Measurements from ENCODE around the gene SLC51A. TPM values are rescaled to one million over a fixed set of nuclear protein-coding genes. Genes with fewer than 3 reads are reported as not detected.

Gene SLC51A
- total RNA-seq, 1 donor = not detected

GRCh38 chr3:196222876-196223595 is 6.7 kb downstream of the SLC51A start:
- Histone ChIP-seq H4K20me1 (ENCODE audit: insufficient read depth, low read length) (no peaks in the 10 kb centered on the region), H3K4me1 (ENCODE audit: insufficient read depth, low read length) (peaks cover 15% of the 10 kb centered on the region), H3K27ac (ENCODE audit: low read depth, low read length) (no peak overlapping the region), H3K36me3 (ENCODE audit: insufficient read depth, low read length) (no peaks in the 10 kb centered on the region), H2AFZ (ENCODE audit: low read length) (peak overlapping the region; percentile 71), H3K79me2 (ENCODE audit: insufficient read depth, low read length) (no peaks in the 10 kb centered on the region), H3K9me3 (ENCODE audit: low read depth, low read length) (no peaks in the 10 kb centered on the region), H3K4me3 (ENCODE audit: insufficient read depth, low read length) (peak overlapping the region; percentile 25), H3K4me2 (ENCODE audit: insufficient read depth, low read length) (peak overlapping the region; percentile 58), H3K27me3 (ENCODE audit: insufficient read depth, low read length) (peaks cover 11% of the 10 kb centered on the region)
- DNase-seq (ENCODE audit: insufficient read length, low spot score, missing footprints) = no peak
- TF ChIP-seq, protein P1, sequence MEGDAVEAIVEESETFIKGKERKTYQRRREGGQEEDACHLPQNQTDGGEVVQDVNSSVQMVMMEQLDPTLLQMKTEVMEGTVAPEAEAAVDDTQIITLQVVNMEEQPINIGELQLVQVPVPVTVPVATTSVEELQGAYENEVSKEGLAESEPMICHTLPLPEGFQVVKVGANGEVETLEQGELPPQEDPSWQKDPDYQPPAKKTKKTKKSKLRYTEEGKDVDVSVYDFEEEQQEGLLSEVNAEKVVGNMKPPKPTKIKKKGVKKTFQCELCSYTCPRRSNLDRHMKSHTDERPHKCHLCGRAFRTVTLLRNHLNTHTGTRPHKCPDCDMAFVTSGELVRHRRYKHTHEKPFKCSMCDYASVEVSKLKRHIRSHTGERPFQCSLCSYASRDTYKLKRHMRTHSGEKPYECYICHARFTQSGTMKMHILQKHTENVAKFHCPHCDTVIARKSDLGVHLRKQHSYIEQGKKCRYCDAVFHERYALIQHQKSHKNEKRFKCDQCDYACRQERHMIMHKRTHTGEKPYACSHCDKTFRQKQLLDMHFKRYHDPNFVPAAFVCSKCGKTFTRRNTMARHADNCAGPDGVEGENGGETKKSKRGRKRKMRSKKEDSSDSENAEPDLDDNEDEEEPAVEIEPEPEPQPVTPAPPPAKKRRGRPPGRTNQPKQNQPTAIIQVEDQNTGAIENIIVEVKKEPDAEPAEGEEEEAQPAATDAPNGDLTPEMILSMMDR (IDR thresholded peaks at IDR 0.05; ENCODE audit: extremely low read depth, low read depth, low read length) = no peak

- H3K36me3 ChIP-seq (ENCODE audit: insufficient read depth, low read length) = no peaks in the 10 kb centered on the region
- peaks cover 14% of the 10 kb centered on the region for H3K27me3 ChIP-seq (ENCODE audit: insufficient read depth, low read length)
- no peak overlapping the region for H2AFZ ChIP-seq (ENCODE audit: low read length)
- no peak for DNase-seq (ENCODE audit: insufficient read length, low spot score, missing footprints)
- H3K4me3 ChIP-seq (ENCODE audit: insufficient read depth, low read length) = no peak overlapping the region
- H3K4me2 ChIP-seq (ENCODE audit: insufficient read depth, low read length) = no peak overlapping the region
- no peak overlapping the region for H3K27ac ChIP-seq (ENCODE audit: low read depth, low read length)
- peaks cover 4% of the 10 kb centered on the region for H3K4me1 ChIP-seq (ENCODE audit: insufficient read depth, low read length)
- no peaks in the 10 kb centered on the region for H3K79me2 ChIP-seq (ENCODE audit: insufficient read depth, low read length)
- H3K9me3 ChIP-seq (ENCODE audit: low read depth, low read length) = no peaks in the 10 kb centered on the region
- TF ChIP-seq, protein P1 (IDR thresholded peaks at IDR 0.05; ENCODE audit: extremely low read depth, low read depth, low read length) = no peak
- H4K20me1 ChIP-seq (ENCODE audit: insufficient read depth, low read length) = no peaks in the 10 kb centered on the region
Observed at GRCh38 chr3:196225086-196225485, 8.8 kb downstream of the SLC51A start.

- TF ChIP-seq, protein P1 (IDR thresholded peaks at IDR 0.05; ENCODE audit: extremely low read depth, low read depth, low read length) = no peak
- no peaks in the 10 kb centered on the region for H3K9me3 ChIP-seq (ENCODE audit: low read depth, low read length)
- H3K79me2 ChIP-seq (ENCODE audit: insufficient read depth, low read length) = no peaks in the 10 kb centered on the region
- peaks cover 3% of the 10 kb centered on the region for H3K4me1 ChIP-seq (ENCODE audit: insufficient read depth, low read length)
- no peak overlapping the region for H3K27ac ChIP-seq (ENCODE audit: low read depth, low read length)
- H2AFZ ChIP-seq (ENCODE audit: low read length) = no peak overlapping the region
- no peaks in the 10 kb centered on the region for H4K20me1 ChIP-seq (ENCODE audit: insufficient read depth, low read length)
- DNase-seq (ENCODE audit: insufficient read length, low spot score, missing footprints) = no peak
- no peak overlapping the region for H3K4me2 ChIP-seq (ENCODE audit: insufficient read depth, low read length)
- no peaks in the 10 kb centered on the region for H3K36me3 ChIP-seq (ENCODE audit: insufficient read depth, low read length)
- H3K27me3 ChIP-seq (ENCODE audit: insufficient read depth, low read length) = peaks cover 14% of the 10 kb centered on the region
- no peak overlapping the region for H3K4me3 ChIP-seq (ENCODE audit: insufficient read depth, low read length)
Observed at GRCh38 chr3:196225763-196226364, 9.5 kb downstream of the SLC51A start.

GRCh38 chr3:196227121-196227561 is 10.8 kb downstream of the SLC51A start:
- Histone ChIP-seq H2AFZ (ENCODE audit: low read length) (no peak overlapping the region), H3K4me1 (ENCODE audit: insufficient read depth, low read length) (peaks cover 3% of the 10 kb centered on the region), H4K20me1 (ENCODE audit: insufficient read depth, low read length) (peaks cover 2% of the 10 kb centered on the region), H3K4me3 (ENCODE audit: insufficient read depth, low read length) (no peak overlapping the region), H3K9me3 (ENCODE audit: low read depth, low read length) (no peaks in the 10 kb centered on the region), H3K79me2 (ENCODE audit: insufficient read depth, low read length) (no peaks in the 10 kb centered on the region), H3K4me2 (ENCODE audit: insufficient read depth, low read length) (no peak overlapping the region), H3K27ac (ENCODE audit: low read depth, low read length) (no peak overlapping the region), H3K36me3 (ENCODE audit: insufficient read depth, low read length) (no peaks in the 10 kb centered on the region), H3K27me3 (ENCODE audit: insufficient read depth, low read length) (peaks cover 14% of the 10 kb centered on the region)
- DNase-seq (ENCODE audit: insufficient read length, low spot score, missing footprints) = no peak
- TF ChIP-seq, protein P1 (IDR thresholded peaks at IDR 0.05; ENCODE audit: extremely low read depth, low read depth, low read length) = no peak
